Endothelial cell of umbilical vein (primary cell): ENCODE results near the gene CILP2. TPM values are rescaled to one million over a fixed set of nuclear protein-coding genes. Genes with fewer than 3 reads are reported as not detected.

ENCODE experiments used
- BruUV-seq: library from RNA; stranded (reverse); fragments of 400-500 nt; replicated peaks from 2 replicates; lab custom pipeline; 2021; lab: Mats Ljungman, UMichigan
- CTCF ChIA-PET: fragments of 300-600, 350-600 bp; sonication (Branson Sonifier 250); formaldehyde crosslinking; loops from one replicate; lab custom pipeline; 2021; ENCODE audit warnings: antibody characterized with exemption, inconsistent platforms; lab: Charles Lee
- POLR2A ChIA-PET: fragments of 300-600, 350-600 bp; sonication (Branson Sonifier 250); formaldehyde crosslinking; loops from one replicate; lab custom pipeline; 2021; ENCODE audit warnings: antibody characterized with exemption, inconsistent platforms; lab: Charles Lee
- DNase-seq: peaks from one replicate; pipeline ENCODE4 v3.0.0-alpha.2; 2011; ENCODE audit warnings: low read depth, low spot score
- FAIRE-seq: peaks from 2 replicates; lab custom pipeline; 2011; peaks lifted over from hg19 to GRCh38; lab: Jason Lieb, UNC
- H2AFZ ChIP-seq: 2 replicates; pipeline ENCODE4 v1.6.0; 2012; ENCODE audit warnings: low read depth, low read length, control low read depth, inconsistent platforms
- H3K27ac ChIP-seq: 2 replicates; pipeline ENCODE4 v1.5.1; 2011; ENCODE audit warnings: low read depth, mild to moderate bottlenecking, control low read depth, low read length, moderate library complexity; ENCODE audit not compliant: insufficient read depth
- H3K27me3 ChIP-seq, 2 experiments: 2 replicates each; pipeline versions ENCODE4 v1.6.0 to v1.6.1; 2011; ENCODE audit warnings: low read length in 2 of 2, mixed read lengths in 1 of 2; ENCODE audit not compliant: control insufficient read depth in 2 of 2, insufficient read depth in 2 of 2
- H3K36me3 ChIP-seq, 2 experiments: 2 replicates in 1 of 2; 3 replicates in 1 of 2; pipeline ENCODE4 v1.5.1; 2011; ENCODE audit warnings: low read length in 2 of 2, mild to moderate bottlenecking in 1 of 2, moderate library complexity in 1 of 2; ENCODE audit not compliant: control insufficient read depth in 2 of 2, insufficient read depth in 2 of 2; ENCODE audit errors: extremely low read depth in 1 of 2
- H3K4me1 ChIP-seq: 3 replicates; pipeline ENCODE4 v1.5.1; 2011; ENCODE audit warnings: mild to moderate bottlenecking, low read length; ENCODE audit not compliant: control insufficient read depth, insufficient read depth; ENCODE audit errors: extremely low read depth
- H3K4me2 ChIP-seq: 2 replicates; pipeline ENCODE4 v1.6.1; 2011; ENCODE audit warnings: low read length, control low read depth, mixed read lengths; ENCODE audit not compliant: insufficient read depth
- H3K4me3 ChIP-seq, 3 experiments: fragments of 200-600 bp in 1 of 3; sonication (generic), shearing (Covaris generic) in 1 of 3; replicated peaks in 1 of 3; 2 replicates each; pipeline ENCODE4 v1.5.1; 2011 to 2016; ENCODE audit warnings: control low read depth in 3 of 3, low read length in 3 of 3, mild to moderate bottlenecking in 2 of 3, inconsistent platforms in 1 of 3, low read depth in 1 of 3, moderate library complexity in 1 of 3; ENCODE audit not compliant: insufficient read depth in 1 of 3
- H3K79me2 ChIP-seq: 2 replicates; pipeline ENCODE4 v1.6.0; 2012; ENCODE audit warnings: low read length, inconsistent platforms; ENCODE audit not compliant: control insufficient read depth, insufficient read depth
- H3K9ac ChIP-seq: replicated peaks from 2 replicates; pipeline ENCODE3; 2011; ENCODE audit warnings: low read length, control low read depth; ENCODE audit not compliant: insufficient read depth; ENCODE audit errors: extremely low read depth
- H3K9me1 ChIP-seq: replicated peaks from 3 replicates; pipeline ENCODE4 v1.6.0; 2011; ENCODE audit warnings: mild to moderate bottlenecking, low read length; ENCODE audit not compliant: control insufficient read depth, insufficient read depth; ENCODE audit errors: extremely low read depth
- H3K9me3 ChIP-seq: replicated peaks from 2 replicates; pipeline ENCODE4 v1.5.1; 2012; ENCODE audit warnings: low read length, inconsistent platforms; ENCODE audit not compliant: control insufficient read depth, insufficient read depth
- H4K20me1 ChIP-seq: replicated peaks from 2 replicates; pipeline ENCODE3; 2011; ENCODE audit warnings: mild to moderate bottlenecking, low read length; ENCODE audit not compliant: control insufficient read depth, insufficient read depth; ENCODE audit errors: extremely low read depth
- EZH2 ChIP-seq: IDR thresholded peaks from 2 replicates; pipeline ENCODE4 v1.6.1; 2012; ENCODE audit warnings: borderline replicate concordance, low read depth, mild to moderate bottlenecking, moderate library complexity, low read length, inconsistent platforms; ENCODE audit not compliant: severe bottlenecking
- FOS ChIP-seq: IDR thresholded peaks from 2 replicates; pipeline ENCODE4 v1.6.1; 2011; ENCODE audit warnings: mild to moderate bottlenecking, low read length, moderate library complexity, borderline replicate concordance; ENCODE audit not compliant: insufficient read depth
- GATA2 ChIP-seq: IDR thresholded peaks from 2 replicates; pipeline ENCODE4 v1.7.0; 2011; ENCODE audit warnings: low read depth, mild to moderate bottlenecking, moderate library complexity, mixed read lengths, low read length; ENCODE audit not compliant: insufficient read length, insufficient read depth
- JUN ChIP-seq: IDR thresholded peaks from 2 replicates; pipeline ENCODE4 v1.6.1; 2011; ENCODE audit warnings: borderline replicate concordance, low read depth; ENCODE audit not compliant: insufficient read length, insufficient read depth
- MYC ChIP-seq: IDR thresholded peaks from one replicate; pipeline ENCODE4 v1.6.1; 2011; ENCODE audit warnings: mild to moderate bottlenecking, low read depth, low read length
- POLR2A ChIP-seq: IDR thresholded peaks from 2 replicates; pipeline ENCODE4 v1.6.1; 2012; ENCODE audit warnings: low read depth, mild to moderate bottlenecking, control low read depth, low read length
- POLR2AphosphoS5 ChIP-seq: IDR thresholded peaks from 2 replicates; pipeline ENCODE4 v1.6.1; 2012; ENCODE audit warnings: low read depth, mild to moderate bottlenecking, control low read depth, low read length, moderate library complexity; ENCODE audit not compliant: insufficient read depth
- dilution Hi-C: fragments of 300-500 bp; cut with MboI; formaldehyde crosslinking; loops from one replicate; pipeline ENCODE4 v1.15.0; 2019; ENCODE audit warnings: low sequenced_read_pairs; ENCODE audit not compliant: extremely low pct_ligation_motif_present
- intact Hi-C: fragments of 100-400 bp; cut with micrococcal nuclease; formaldehyde crosslinking; loops from one replicate; pipeline ENCODE4 v1.10.0; 2022
- polyA plus RNA-seq, 4 experiments: library from polyadenylated mRNA; depleted of rRNA in 3 of 4; stranded (reverse) in 3 of 4; unstranded in 1 of 4; fragments of >200 nt; gene quantifications; 2 replicates each; pipeline versions ENCODE4 v1.2.1 to v1.2.3, GENCODE V29; 2011 to 2012; ENCODE audit warnings: missing spikeins in 1 of 4
- total RNA-seq: library from RNA; stranded (reverse); gene quantifications from 2 replicates; pipeline ENCODE4 v1.2.3, GENCODE V29; 2021
- TF ChIP-seq, protein P1 (sequence below): IDR thresholded peaks from 2 replicates; pipeline ENCODE4 v1.6.1; 2011; ENCODE audit not compliant: insufficient read depth, insufficient read length
- TF ChIP-seq, protein P2 (sequence below), 2 donors: IDR thresholded peaks; 1 replicate in 1 of 2; 2 replicates in 1 of 2; pipeline ENCODE4 v1.5.1; 2011; ENCODE audit warnings: low read length in 2 of 2, mild to moderate bottlenecking in 2 of 2, moderate library complexity in 2 of 2, control low read depth in 1 of 2, inconsistent platforms in 1 of 2, low read depth in 1 of 2; ENCODE audit not compliant: insufficient read depth in 1 of 2; ENCODE audit errors: extremely low read depth in 1 of 2

The CILP2 gene
- total and polyA plus RNA-seq, 2 donors (not counting 3 experiments of a cell fraction or from before 2014, with no cell fraction given): 0.01 TPM; not detected in 1

DNA sequence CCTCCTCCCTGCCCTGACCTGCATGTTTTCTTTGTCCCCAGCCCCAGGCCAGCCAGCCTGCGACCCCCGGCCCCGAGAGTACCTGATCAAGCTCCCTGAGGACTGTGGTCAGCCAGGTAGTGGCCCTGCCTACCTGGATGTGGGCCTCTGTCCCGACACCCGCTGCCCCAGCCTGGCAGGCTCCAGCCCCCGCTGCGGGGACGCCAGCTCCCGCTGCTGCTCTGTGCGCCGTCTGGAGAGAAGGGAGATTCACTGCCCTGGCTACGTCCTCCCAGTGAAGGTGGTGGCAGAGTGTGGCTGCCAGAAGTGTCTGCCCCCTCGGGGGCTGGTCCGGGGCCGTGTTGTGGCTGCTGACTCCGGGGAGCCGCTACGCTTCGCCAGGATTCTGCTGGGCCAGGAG is 5.6 kb downstream of the CILP2 start:
- TF ChIP-seq, protein P1, sequence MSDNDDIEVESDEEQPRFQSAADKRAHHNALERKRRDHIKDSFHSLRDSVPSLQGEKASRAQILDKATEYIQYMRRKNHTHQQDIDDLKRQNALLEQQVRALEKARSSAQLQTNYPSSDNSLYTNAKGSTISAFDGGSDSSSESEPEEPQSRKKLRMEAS: no peak
- TF ChIP-seq POLR2A (no peak), FOS (no peak), JUN (no peak), EZH2 (no peak), POLR2AphosphoS5 (no peak), MYC (no peak), GATA2 (no peak)
- TF ChIP-seq, protein P2, sequence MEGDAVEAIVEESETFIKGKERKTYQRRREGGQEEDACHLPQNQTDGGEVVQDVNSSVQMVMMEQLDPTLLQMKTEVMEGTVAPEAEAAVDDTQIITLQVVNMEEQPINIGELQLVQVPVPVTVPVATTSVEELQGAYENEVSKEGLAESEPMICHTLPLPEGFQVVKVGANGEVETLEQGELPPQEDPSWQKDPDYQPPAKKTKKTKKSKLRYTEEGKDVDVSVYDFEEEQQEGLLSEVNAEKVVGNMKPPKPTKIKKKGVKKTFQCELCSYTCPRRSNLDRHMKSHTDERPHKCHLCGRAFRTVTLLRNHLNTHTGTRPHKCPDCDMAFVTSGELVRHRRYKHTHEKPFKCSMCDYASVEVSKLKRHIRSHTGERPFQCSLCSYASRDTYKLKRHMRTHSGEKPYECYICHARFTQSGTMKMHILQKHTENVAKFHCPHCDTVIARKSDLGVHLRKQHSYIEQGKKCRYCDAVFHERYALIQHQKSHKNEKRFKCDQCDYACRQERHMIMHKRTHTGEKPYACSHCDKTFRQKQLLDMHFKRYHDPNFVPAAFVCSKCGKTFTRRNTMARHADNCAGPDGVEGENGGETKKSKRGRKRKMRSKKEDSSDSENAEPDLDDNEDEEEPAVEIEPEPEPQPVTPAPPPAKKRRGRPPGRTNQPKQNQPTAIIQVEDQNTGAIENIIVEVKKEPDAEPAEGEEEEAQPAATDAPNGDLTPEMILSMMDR (IDR thresholded peaks at IDR 0.05; ENCODE audit: extremely low read depth in 1 of 2, insufficient read depth in 1 of 2, low read depth in 1 of 2, low read length in 2 of 2): no peak
- dilution Hi-C loops (no loop called here), intact Hi-C loops (no loop called here)
- Histone ChIP-seq H2AFZ (no peak overlapping the region), H3K4me1 (no peaks in the 10 kb centered on the region), H3K79me2 (no peaks in the 10 kb centered on the region), H3K27ac (no peak overlapping the region), H4K20me1 (no peaks in the 10 kb centered on the region), H3K36me3 (no peaks in the 10 kb centered on the region), H3K4me2 (no peak overlapping the region), H3K9me1 (no peaks in the 10 kb centered on the region), H3K4me3 (no peak overlapping the region), H3K9me3 (no peaks in the 10 kb centered on the region), H3K9ac (no peak overlapping the region), H3K27me3 (peaks cover 16 to 18% of the 10 kb centered on the region in 2 experiments)
- DNase-seq: no peak
- ChIA-PET CTCF (interaction anchor here (3.2 kb wide), 1 partner anchor 10 kb away, joined by 12 read pairs; no protein-coding TSS in a partner anchor), POLR2A (no interaction called here)
- no TSS peak for BruUV-seq
- FAIRE-seq: no peak
